Erythroblast (primary cell): ENCODE data around the gene NPIPB8.
A peak's percentile ranks its signal among the peaks of the same experiment; 100 is the strongest.
"Not testable (repeated sequence)": the region's sequence is repeated elsewhere in the genome, so short reads cannot be mapped to it uniquely, and the experiment has no call there.

Experiments used
- DNase-seq, 2 experiments: peaks; one replicate each; lab custom pipeline; 2025; lab: John Stamatoyannopoulos, UW
- GATA1 ChIP-seq: IDR thresholded peaks from 2 replicates; pipeline ENCODE4 v1.6.1; 2011; ENCODE audit warnings: low read depth, mild to moderate bottlenecking, control low read depth, low read length, moderate library complexity
- POLR2A ChIP-seq: IDR thresholded peaks from 2 replicates; pipeline ENCODE4 v1.6.1; 2011; ENCODE audit warnings: mild to moderate bottlenecking, low read length

NPIPB8 gene

GRCh38 chr16:28637765-28638164 is at the start of gene NPIPB8:
TSS of gene NPIPB8 (plus strand) at chr16:28638065. CDS start at chr16:28638361, 296 bp downstream.
- DNase-seq = not testable (repeated sequence)

GRCh38 chr16:28589069-28589468 is 48.8 kb upstream of the NPIPB8 start:
- no peak for DNase-seq
- TF ChIP-seq GATA1 = no peak
- no peak for TF ChIP-seq POLR2A

- TF ChIP-seq GATA1 (no peak), POLR2A (no peak)
- no peak for DNase-seq
Measured at GRCh38 chr16:28589930-28590329, 47.9 kb upstream of the NPIPB8 start.

- DNase-seq = no peak
- TF ChIP-seq POLR2A (no peak), GATA1 (no peak)
Measured at GRCh38 chr16:28590384-28591340, 47.2 kb upstream of the NPIPB8 start.

GRCh38 chr16:28591355-28591754 is 46.5 kb upstream of the NPIPB8 start:
- no peak for DNase-seq
- no peak for TF ChIP-seq GATA1
- no peak for TF ChIP-seq POLR2A

- TF ChIP-seq GATA1 = no peak
- no peak for TF ChIP-seq POLR2A
- no peak for DNase-seq
Measured at GRCh38 chr16:28592511-28592910, 45.4 kb upstream of the NPIPB8 start.

GRCh38 chr16:28592979-28593553 is 44.8 kb upstream of the NPIPB8 start:
- TF ChIP-seq POLR2A (no peak), GATA1 (no peak)
- DNase-seq = no peak

- DNase-seq = not testable (repeated sequence)
Measured at GRCh38 chr16:28595451-28595850, 42.4 kb upstream of the NPIPB8 start.

- DNase-seq = no peak
- no peak for TF ChIP-seq POLR2A
- no peak for TF ChIP-seq GATA1
Measured at GRCh38 chr16:28596115-28596630, 41.7 kb upstream of the NPIPB8 start.

GRCh38 chr16:28596840-28597691 is 40.8 kb upstream of the NPIPB8 start, which contains the start of gene SULT1A2:
TSS of gene SULT1A2 (minus strand) at chr16:28597050. CDS start at chr16:28595930, 1,120 bp downstream.
- DNase-seq = no peak
- TF ChIP-seq POLR2A (no peak), GATA1 (no peak)

- peak; percentile 11 to 23 for DNase-seq
- no peak for TF ChIP-seq POLR2A
- no peak for TF ChIP-seq GATA1
Measured at GRCh38 chr16:28597692-28598261, 40.1 kb upstream of the NPIPB8 start.

GRCh38 chr16:28599377-28600285 is 38.2 kb upstream of the NPIPB8 start:
- DNase-seq = not testable (repeated sequence)

- DNase-seq = not testable (repeated sequence)
Measured at GRCh38 chr16:28600965-28601364, 36.9 kb upstream of the NPIPB8 start.

GRCh38 chr16:28601589-28601988 is 36.3 kb upstream of the NPIPB8 start:
- not testable (repeated sequence) for DNase-seq

- DNase-seq = not testable (repeated sequence)
Measured at GRCh38 chr16:28602062-28602461, 35.8 kb upstream of the NPIPB8 start.
